22Rv1 (cell line): ENCODE data around the gene SYT9.

Source experiments
- CTCF ChIP-seq: fragments of 450-650 bp; IDR thresholded peaks from 2 replicates; pipeline ENCODE4 v1.5.1; 2017; ENCODE audit warnings: mild to moderate bottlenecking
- ZFX ChIP-seq: fragments of 450-650 bp; IDR thresholded peaks from 2 replicates; pipeline ENCODE4 v1.6.1; 2017; ENCODE audit warnings: antibody characterized with exemption, borderline replicate concordance

GRCh38 chr11:7272373-7272772, 20.7 kb downstream of the SYT9 start:
- TF ChIP-seq ZFX = no peak
- TF ChIP-seq CTCF = no peak
